Gastrocnemius medialis (tissue), 4 donors: Measurements from ENCODE around the gene MRPL43. TPM values are rescaled to one million over a fixed set of nuclear protein-coding genes. Genes with fewer than 3 reads are reported as not detected.

Experiments
- ATAC-seq, 2 donors: fragments of 150-250 bp; one replicate each; pipeline ENCODE4 v1.9.1; 2016
- DNase-seq, 2 donors: peaks; one replicate each; pipeline ENCODE4 v3.0.0-alpha.2; 2019
- H3K27ac ChIP-seq, 4 donors: fragments of 200-600 bp; sonication (generic); 1 replicate in 1 of 4; 2 replicates in 3 of 4; pipeline ENCODE4 v1.5.1; 2016 to 2018; ENCODE audit warnings: mild to moderate bottlenecking in 2 of 4, moderate library complexity in 1 of 4
- H3K27me3 ChIP-seq, 3 donors: fragments of 200-600 bp; sonication (generic) in 2 of 3; 1 replicate in 1 of 3; 2 replicates in 2 of 3; pipeline versions ENCODE4 v1.5.1 to v1.6.0; 2016 to 2019; ENCODE audit warnings: mild to moderate bottlenecking in 1 of 3, moderate library complexity in 1 of 3
- H3K36me3 ChIP-seq, 2 donors: fragments of 200-600 bp; sonication (generic) in 1 of 2; one replicate each; pipeline ENCODE4 v1.5.1; 2017 to 2018
- H3K4me1 ChIP-seq, 2 donors: fragments of 200-600 bp; sonication (generic) in 1 of 2; one replicate each; pipeline ENCODE4 v1.5.1; 2016 to 2017; ENCODE audit warnings: mild to moderate bottlenecking in 2 of 2
- H3K4me3 ChIP-seq, 4 donors: fragments of 200-600 bp; sonication (generic) in 3 of 4; 1 replicate in 1 of 4; 2 replicates in 3 of 4; pipeline ENCODE4 v1.5.1; 2016 to 2019; ENCODE audit warnings: mild to moderate bottlenecking in 2 of 4
- H3K9me3 ChIP-seq, 3 donors: fragments of 200-600 bp; sonication (generic) in 2 of 3; 1 replicate in 1 of 3; 2 replicates in 2 of 3; pipeline ENCODE4 v1.5.1; 2016 to 2019
- POLR2A ChIP-seq, 2 donors: fragments of 450-650 bp; IDR thresholded peaks; one replicate each; pipeline ENCODE4 v1.6.1; 2017; ENCODE audit warnings: antibody characterized with exemption in 2 of 2, mild to moderate bottlenecking in 2 of 2, moderate library complexity in 2 of 2
- in situ Hi-C, 4 donors: fragments of 200-750 bp; cut with MboI; loops; one replicate each; pipeline versions ENCODE4 v1.15.0 to v1.8.0; 2017; ENCODE audit warnings: low sequenced_read_pairs in 4 of 4
- intact Hi-C: fragments of 100-400 bp; cut with DNase I; formaldehyde crosslinking; loops from one replicate; pipeline ENCODE4 v1.15.1; 2023; ENCODE audit warnings: low total_unique reads
- total RNA-seq, 4 donors: library from RNA; depleted of rRNA; stranded (reverse); fragments of >200 nt; gene quantifications; one replicate each; pipeline versions ENCODE4 v1.1.0 to v1.2.3, GENCODE V29; 2016
- TF ChIP-seq, protein P1 (sequence below), 5 experiments: fragments of 450-650 bp in 3 of 5; fragments of 200-600 bp in 2 of 5; sonication (generic) in 2 of 5; IDR thresholded peaks in 4 of 5; conservative IDR thresholded peaks in 1 of 5; 1 replicate in 4 of 5; 2 replicates in 1 of 5; pipeline ENCODE4 v1.5.1; 2016 to 2019; ENCODE audit warnings: antibody characterized with exemption in 5 of 5, mild to moderate bottlenecking in 3 of 5, moderate library complexity in 3 of 5

Gene MRPL43
- total RNA-seq, 4 donors from 2014 or later: 83.3 to 129 (median 92.5) TPM

DNA sequence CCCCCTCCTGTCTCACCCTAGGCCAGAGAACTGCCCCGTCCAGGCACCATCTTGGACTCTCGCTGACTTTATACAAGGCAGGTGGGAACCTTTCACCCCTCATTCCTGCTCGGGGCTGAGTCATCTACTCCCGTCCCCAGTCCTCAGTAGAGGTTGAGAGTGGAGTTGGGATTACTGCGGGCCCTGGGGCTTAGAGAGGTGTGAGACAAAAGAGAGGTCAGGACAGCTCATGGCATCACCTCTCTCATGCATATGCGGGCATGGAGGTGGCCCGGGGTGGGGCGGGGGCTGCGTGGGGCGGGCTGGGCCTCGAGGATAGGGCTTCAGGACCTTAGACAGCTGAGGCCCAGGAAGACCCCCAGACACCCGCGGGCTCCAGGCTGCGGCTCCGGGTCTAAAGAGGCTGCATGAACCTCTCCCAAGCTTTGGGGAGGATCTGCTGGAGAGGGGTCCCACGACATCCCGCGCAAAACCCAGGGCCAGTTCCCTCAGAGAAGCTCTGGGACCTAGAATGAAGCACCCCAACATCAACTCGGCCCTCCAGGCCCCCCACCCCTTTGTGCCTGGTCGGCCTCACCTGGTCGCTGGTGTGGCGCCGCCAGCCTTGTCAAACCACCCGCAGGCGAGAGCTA, 43.3 kb upstream of the MRPL43 start:
- DNase-seq (no peak), ATAC-seq (no peak)
- H3K4me3 ChIP-seq: peak overlapping the region; percentile 52 to 92 (median 81)
- peak overlapping the region in 2 of 4 donors; percentile 87 to 91 for H3K27ac ChIP-seq
- in situ Hi-C loops (no loop called here), intact Hi-C loops (loop anchor here (5.0 kb wide), 1 partner anchor 37 kb away; no protein-coding TSS in a partner anchor)
- H3K9me3 ChIP-seq: no peaks in the 10 kb centered on the region
- H3K27me3 ChIP-seq: no peaks in the 10 kb centered on the region
- peaks cover 7 to 16% of the 10 kb centered on the region in 2 donors for H3K4me1 ChIP-seq
- H3K36me3 ChIP-seq: no peaks in the 10 kb centered on the region
- TF ChIP-seq, protein P1, sequence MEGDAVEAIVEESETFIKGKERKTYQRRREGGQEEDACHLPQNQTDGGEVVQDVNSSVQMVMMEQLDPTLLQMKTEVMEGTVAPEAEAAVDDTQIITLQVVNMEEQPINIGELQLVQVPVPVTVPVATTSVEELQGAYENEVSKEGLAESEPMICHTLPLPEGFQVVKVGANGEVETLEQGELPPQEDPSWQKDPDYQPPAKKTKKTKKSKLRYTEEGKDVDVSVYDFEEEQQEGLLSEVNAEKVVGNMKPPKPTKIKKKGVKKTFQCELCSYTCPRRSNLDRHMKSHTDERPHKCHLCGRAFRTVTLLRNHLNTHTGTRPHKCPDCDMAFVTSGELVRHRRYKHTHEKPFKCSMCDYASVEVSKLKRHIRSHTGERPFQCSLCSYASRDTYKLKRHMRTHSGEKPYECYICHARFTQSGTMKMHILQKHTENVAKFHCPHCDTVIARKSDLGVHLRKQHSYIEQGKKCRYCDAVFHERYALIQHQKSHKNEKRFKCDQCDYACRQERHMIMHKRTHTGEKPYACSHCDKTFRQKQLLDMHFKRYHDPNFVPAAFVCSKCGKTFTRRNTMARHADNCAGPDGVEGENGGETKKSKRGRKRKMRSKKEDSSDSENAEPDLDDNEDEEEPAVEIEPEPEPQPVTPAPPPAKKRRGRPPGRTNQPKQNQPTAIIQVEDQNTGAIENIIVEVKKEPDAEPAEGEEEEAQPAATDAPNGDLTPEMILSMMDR (IDR thresholded peaks at IDR 0.05 in 4 of 5, conservative IDR thresholded peaks at IDR 0.05 in 1 of 5): no peak
- TF ChIP-seq POLR2A (IDR thresholded peaks at IDR 0.05): no peak

DNA sequence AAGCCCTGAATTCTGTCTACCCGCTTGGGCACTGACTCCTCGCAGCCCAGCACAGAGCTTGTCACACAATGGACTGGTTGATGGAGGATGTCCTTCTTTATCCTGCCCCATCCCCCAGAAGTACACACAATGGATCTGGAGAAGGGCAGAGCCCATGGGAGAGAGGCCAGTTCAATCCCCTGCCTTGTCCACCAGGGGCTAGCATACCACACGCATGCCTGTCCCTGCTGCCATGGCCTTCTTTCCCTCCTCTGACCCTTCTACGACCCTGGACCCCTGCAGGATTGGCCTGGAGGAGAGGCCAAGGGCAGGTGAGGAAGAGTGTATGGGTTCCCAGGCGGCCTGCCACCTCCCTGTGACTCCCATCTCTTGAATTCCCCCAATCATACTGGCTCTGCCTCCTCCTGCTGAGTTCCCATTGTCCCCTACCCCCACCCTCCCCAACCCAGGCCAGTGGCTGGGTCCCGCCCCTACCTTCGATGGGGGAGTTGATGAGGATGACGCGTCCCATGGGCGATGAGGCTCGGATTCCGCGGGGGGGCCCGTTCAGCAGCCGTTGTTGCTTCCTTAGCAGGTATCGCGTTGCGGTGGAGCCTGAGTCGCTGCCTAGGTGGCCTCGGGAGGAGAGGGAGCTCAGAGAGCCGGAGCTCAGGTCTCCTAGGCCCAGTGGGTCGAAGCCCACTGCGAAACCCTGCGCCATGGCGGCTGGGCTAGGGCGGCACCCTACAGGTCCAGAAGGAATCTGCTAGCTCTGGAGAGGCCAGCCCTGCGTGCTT, 42.4 kb upstream of the MRPL43 start:
- no peak for TF ChIP-seq POLR2A (IDR thresholded peaks at IDR 0.05)
- TF ChIP-seq, protein P1 (IDR thresholded peaks at IDR 0.05 in 4 of 5, conservative IDR thresholded peaks at IDR 0.05 in 1 of 5): no peak
- Histone ChIP-seq H3K4me1 (peaks cover 7 to 16% of the 10 kb centered on the region in 2 donors), H3K4me3 (no peak overlapping the region), H3K9me3 (no peaks in the 10 kb centered on the region), H3K36me3 (no peaks in the 10 kb centered on the region), H3K27me3 (no peaks in the 10 kb centered on the region), H3K27ac (no peak overlapping the region)
- intact Hi-C loops: loop anchor here (5.0 kb wide), 1 partner anchor 38 kb away; no protein-coding TSS in a partner anchor
- DNase-seq (no peak), ATAC-seq (no peak)
- in situ Hi-C loops: no loop called here

DNA sequence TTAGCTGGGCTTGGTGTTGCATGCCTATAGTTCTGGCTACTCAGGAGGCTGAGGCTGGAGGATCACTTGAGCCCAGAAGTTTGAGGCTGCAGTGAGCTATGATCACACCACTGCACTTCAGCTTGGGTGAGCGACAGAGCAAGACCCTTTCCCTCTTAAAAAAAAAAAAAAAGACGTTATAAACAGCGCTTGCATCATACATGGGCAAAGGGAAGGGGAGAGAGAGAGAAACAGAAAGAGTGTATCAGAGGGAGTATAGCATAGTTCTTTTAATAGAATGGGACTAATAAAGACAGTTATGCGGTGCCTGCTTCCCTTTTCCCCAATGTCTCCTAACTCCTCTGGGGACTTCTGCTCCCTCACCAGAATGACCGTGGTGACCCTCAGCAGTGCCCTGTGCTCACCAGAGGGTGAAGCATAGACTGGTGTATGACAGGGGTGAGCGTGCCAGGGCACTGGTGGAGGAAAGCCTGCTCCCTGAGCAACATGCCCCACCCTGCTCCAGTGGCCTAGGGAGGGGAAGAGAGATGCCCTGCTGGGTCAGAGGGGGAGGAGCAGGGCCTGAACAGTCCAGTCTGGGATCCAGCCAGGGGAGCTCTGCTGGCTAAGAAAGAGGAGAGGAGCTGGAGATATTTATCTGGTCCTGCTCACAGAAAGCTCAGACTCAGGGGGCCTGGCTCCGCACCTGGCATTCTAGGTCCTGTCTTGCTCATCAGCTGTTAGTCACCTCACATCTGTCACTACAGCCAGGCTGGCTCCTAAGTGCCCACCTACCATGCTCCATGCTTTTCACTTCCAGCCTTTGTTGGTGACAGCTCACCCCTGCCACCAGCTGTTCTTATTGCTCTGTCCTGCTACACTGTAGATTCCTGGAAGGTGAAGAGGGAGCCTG, 41.4 kb upstream of the MRPL43 start:
- Histone ChIP-seq H3K27ac (no peak overlapping the region), H3K27me3 (no peaks in the 10 kb centered on the region), H3K36me3 (no peaks in the 10 kb centered on the region), H3K4me1 (peaks cover 7 to 16% of the 10 kb centered on the region in 2 donors), H3K9me3 (no peaks in the 10 kb centered on the region), H3K4me3 (no peak overlapping the region)
- intact Hi-C loops: no loop called here
- in situ Hi-C loops: no loop called here
- DNase-seq: no peak
- no peak for ATAC-seq
- TF ChIP-seq POLR2A (IDR thresholded peaks at IDR 0.05): no peak
- TF ChIP-seq, protein P1 (IDR thresholded peaks at IDR 0.05 in 4 of 5, conservative IDR thresholded peaks at IDR 0.05 in 1 of 5): no peak

DNA sequence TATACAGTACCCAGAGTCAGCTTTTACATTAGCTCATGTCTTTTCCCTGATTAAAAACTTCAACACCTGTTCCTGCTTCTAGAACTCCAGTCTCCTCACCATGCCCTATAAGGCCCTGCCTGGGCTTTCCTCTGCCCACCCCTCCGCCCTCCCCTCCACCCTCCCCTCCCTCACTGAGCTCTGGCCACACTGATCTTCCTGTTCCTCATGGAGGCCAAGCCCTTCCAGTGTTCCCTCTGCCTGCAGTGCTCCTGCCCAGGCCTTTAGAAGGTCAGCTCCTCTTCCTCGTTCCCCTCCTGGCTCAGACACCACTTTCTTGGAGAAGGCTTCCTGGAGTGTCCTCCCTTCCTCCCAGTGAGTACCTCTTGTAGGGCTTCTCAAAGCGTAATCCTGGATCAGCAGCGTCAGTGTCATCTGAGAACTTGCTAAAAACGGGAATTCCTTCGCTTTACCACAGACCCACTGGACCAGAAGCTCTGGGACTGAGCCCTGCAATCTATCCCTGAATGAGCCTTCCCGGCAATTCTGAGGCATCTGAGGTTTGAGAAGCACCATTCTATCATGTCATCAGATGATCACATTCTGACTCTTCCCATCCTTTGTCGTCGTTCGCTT, 39.9 kb upstream of the MRPL43 start:
- no peak for DNase-seq
- Histone ChIP-seq H3K4me3 (no peak overlapping the region), H3K9me3 (no peaks in the 10 kb centered on the region), H3K4me1 (peaks cover 3 to 11% of the 10 kb centered on the region in 2 donors), H3K27me3 (no peaks in the 10 kb centered on the region), H3K36me3 (no peaks in the 10 kb centered on the region), H3K27ac (no peak overlapping the region)
- intact Hi-C loops (no loop called here), in situ Hi-C loops (no loop called here)
- ATAC-seq: no peak
- TF ChIP-seq, protein P1 (IDR thresholded peaks at IDR 0.05 in 4 of 5, conservative IDR thresholded peaks at IDR 0.05 in 1 of 5): no peak
- TF ChIP-seq POLR2A (IDR thresholded peaks at IDR 0.05): no peak
